GM10847 (cell line): ENCODE data around the gene CDIPT.

ENCODE experiments used
- POLR2A ChIP-seq: IDR thresholded peaks from 2 replicates; pipeline ENCODE4 v1.6.1; 2011; ENCODE audit not compliant: insufficient read length; ENCODE audit errors: extremely low read depth

Gene CDIPT

GRCh38 chr16:29876217-29876593 is 13.2 kb upstream of the CDIPT start:
- no peak for TF ChIP-seq POLR2A

DNA sequence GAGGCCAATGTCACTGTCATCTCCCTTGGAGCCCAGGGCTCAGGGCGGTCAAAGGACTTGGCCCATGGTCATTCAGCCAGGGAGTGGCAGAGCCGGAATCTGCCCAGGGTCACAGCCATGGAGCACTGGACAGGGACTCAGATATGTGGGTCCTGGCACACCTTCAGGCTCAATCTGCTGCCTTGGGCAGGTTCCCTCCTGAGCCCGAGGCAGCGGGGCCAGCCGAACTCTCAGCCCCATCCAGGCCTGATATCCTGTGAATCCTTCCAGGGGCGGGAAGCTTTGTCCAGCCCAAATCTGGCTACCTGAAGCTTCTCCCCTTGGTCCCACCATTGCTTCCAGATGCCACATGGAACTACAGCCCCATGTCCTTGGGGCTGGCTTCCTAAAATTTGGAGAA is 12.2 kb upstream of the CDIPT start:
- no peak for TF ChIP-seq POLR2A

GRCh38 chr16:29873319-29873718 is 10.3 kb upstream of the CDIPT start:
- TF ChIP-seq POLR2A = no peak

GRCh38 chr16:29871822-29872546 is 9.0 kb upstream of the CDIPT start:
- TF ChIP-seq POLR2A = no peak

GRCh38 chr16:29868396-29869009 is 5.5 kb upstream of the CDIPT start:
- no peak for TF ChIP-seq POLR2A

GRCh38 chr16:29864205-29864604 is 1.2 kb upstream of the CDIPT start:
- no peak for TF ChIP-seq POLR2A

GRCh38 chr16:29863669-29863984 is 601 bp upstream of the CDIPT start:
- no peak for TF ChIP-seq POLR2A

GRCh38 chr16:29862383-29862883 is 593 bp downstream of the CDIPT start:
- no peak for TF ChIP-seq POLR2A

- TF ChIP-seq POLR2A = no peak
Measured at GRCh38 chr16:29860218-29860617, 2.8 kb downstream of the CDIPT start.

DNA sequence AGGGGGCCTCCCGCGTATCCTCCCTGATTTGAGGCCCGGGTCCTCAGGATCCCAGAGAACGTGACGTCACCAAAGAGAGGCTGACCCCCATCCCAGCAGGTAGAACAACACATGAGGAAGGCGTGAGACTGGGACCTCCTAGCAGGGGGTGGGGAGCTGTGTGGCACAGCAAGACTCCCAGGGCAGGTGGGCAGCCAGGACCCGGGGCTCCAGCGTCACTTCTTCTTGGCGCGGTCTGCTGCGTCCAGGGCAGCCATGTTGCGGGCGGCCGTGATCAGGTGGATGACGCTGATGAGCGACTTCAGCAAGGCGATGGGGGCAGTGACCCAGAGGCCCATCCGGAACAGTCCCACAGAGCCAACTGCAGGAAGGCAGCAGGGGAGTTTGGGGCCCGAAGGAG is 4.1 kb downstream of the CDIPT start:
- TF ChIP-seq POLR2A = no peak

DNA sequence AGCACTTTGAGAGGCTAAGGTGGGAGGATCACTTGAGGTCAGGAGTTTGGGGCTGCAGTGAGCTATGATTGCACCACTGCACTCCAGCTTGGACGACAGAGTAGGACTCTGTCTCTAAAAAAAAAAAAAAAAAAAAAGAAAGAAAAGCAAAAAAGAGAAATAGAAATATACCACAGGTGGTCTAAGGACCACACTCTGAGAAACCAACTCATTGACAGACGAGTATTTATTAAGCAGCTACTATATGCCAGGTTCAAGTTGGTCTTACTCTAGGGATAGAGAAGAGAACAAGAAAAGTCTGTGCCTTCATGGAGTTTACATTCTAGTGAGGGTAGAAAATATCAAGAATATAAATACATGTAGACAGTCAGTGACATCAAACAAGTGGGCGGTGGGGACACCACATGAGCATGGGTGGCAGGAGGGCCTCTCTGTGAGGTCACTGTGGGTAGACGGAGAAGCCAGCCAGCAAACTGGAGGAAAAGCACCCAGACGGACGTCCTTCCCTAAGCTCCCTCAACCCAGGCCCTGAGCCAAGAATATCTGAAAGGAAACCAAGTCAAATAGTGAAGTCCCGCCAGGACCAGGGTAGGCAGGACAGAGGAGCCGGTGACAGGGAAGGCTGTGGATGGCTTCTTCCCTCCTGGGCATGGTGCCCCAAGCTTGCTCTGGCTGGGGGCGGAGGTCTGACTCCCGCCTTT is 4.7 kb downstream of the CDIPT start:
- TF ChIP-seq POLR2A = no peak

GRCh38 chr16:29857133-29857760 is 5.8 kb downstream of the CDIPT start:
- TF ChIP-seq POLR2A = no peak

- no peak for TF ChIP-seq POLR2A
Measured at GRCh38 chr16:29854520-29855100, 8.4 kb downstream of the CDIPT start.

GRCh38 chr16:29852654-29853053 is 10.4 kb downstream of the CDIPT start:
- no peak for TF ChIP-seq POLR2A

- TF ChIP-seq POLR2A = no peak
Measured at GRCh38 chr16:29850998-29851397, 12.0 kb downstream of the CDIPT start.
